Loucy (cell line): ENCODE measurements around the gene THBS4.

ENCODE experiments used
- EZH2phosphoT487 ChIP-seq: fragments of 200-600 bp; IDR thresholded peaks from 2 replicates; pipeline ENCODE4 v1.6.1; 2018; ENCODE audit warnings: antibody characterized with exemption, mild to moderate bottlenecking, moderate library complexity, borderline replicate concordance
- TF ChIP-seq, protein P1 (sequence below): fragments of 200-600 bp; sonication (generic); conservative IDR thresholded peaks from 2 replicates; pipeline ENCODE4 v1.5.1; 2014; ENCODE audit warnings: mild to moderate bottlenecking, antibody characterized with exemption, low read length

- TF ChIP-seq, protein P1, sequence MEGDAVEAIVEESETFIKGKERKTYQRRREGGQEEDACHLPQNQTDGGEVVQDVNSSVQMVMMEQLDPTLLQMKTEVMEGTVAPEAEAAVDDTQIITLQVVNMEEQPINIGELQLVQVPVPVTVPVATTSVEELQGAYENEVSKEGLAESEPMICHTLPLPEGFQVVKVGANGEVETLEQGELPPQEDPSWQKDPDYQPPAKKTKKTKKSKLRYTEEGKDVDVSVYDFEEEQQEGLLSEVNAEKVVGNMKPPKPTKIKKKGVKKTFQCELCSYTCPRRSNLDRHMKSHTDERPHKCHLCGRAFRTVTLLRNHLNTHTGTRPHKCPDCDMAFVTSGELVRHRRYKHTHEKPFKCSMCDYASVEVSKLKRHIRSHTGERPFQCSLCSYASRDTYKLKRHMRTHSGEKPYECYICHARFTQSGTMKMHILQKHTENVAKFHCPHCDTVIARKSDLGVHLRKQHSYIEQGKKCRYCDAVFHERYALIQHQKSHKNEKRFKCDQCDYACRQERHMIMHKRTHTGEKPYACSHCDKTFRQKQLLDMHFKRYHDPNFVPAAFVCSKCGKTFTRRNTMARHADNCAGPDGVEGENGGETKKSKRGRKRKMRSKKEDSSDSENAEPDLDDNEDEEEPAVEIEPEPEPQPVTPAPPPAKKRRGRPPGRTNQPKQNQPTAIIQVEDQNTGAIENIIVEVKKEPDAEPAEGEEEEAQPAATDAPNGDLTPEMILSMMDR: no peak
- no peak for TF ChIP-seq EZH2phosphoT487
These were observed 25.8 kb downstream of the THBS4 start for GRCh38 chr5:80060966-80061365.
